HepG2 (cell line): ENCODE results near the gene NUDT7.

ENCODE experiments used
- NFE2L2 ChIP-seq: fragments of 150-350 bp; IDR thresholded peaks from 2 replicates; pipeline ENCODE4 v1.6.1; 2014; ENCODE audit warnings: low read length
- POLR2A ChIP-seq, 2 experiments: IDR thresholded peaks; 2 replicates each; pipeline ENCODE4 v1.6.1; 2011; ENCODE audit warnings: low read depth in 2 of 2, low read length in 2 of 2, mild to moderate bottlenecking in 1 of 2, moderate library complexity in 1 of 2; ENCODE audit not compliant: insufficient read depth in 1 of 2
- REST ChIP-seq, 2 experiments: IDR thresholded peaks; 2 replicates each; pipeline ENCODE4 v1.6.1; 2011 to 2012; ENCODE audit warnings: low read length in 2 of 2, borderline replicate concordance in 1 of 2, low read depth in 1 of 2, mild to moderate bottlenecking in 1 of 2, moderate library complexity in 1 of 2

- TF ChIP-seq POLR2A (IDR thresholded peaks at IDR 0.05; ENCODE audit: insufficient read depth in 1 of 2, low read depth in 2 of 2, low read length in 2 of 2) (no peak), REST (IDR thresholded peaks at IDR 0.05; ENCODE audit: borderline replicate concordance in 1 of 2, low read depth in 1 of 2, low read length in 2 of 2) (no peak), NFE2L2 (no peak)
Measured at GRCh38 chr16:77782694-77783093, 60.4 kb downstream of the NUDT7 start.
